Hepatocyte (in vitro differentiated cells): ENCODE results near the gene NAV2.

Experiments used
- CTCF ChIP-seq: fragments of 200-600 bp; sonication (generic); IDR thresholded peaks from 2 replicates; pipeline ENCODE4 v1.5.1; 2016; ENCODE audit warnings: antibody characterized with exemption, mild to moderate bottlenecking; ENCODE audit not compliant: poor library complexity
- EZH2 ChIP-seq: fragments of 200-600 bp; sonication (generic); IDR thresholded peaks from 2 replicates; pipeline ENCODE4 v1.6.1; 2016; ENCODE audit warnings: antibody characterized with exemption, mild to moderate bottlenecking, borderline replicate concordance

GRCh38 chr11:19724765-19725164, 12.1 kb downstream of the NAV2 start:
- TF ChIP-seq CTCF = no peak
- no peak for TF ChIP-seq EZH2
